ENCODE measurements around the gene CCDC15. TPM values are rescaled to one million over a fixed set of nuclear protein-coding genes. Genes with fewer than 3 reads are reported as not detected.

Gene CCDC15, protein sequence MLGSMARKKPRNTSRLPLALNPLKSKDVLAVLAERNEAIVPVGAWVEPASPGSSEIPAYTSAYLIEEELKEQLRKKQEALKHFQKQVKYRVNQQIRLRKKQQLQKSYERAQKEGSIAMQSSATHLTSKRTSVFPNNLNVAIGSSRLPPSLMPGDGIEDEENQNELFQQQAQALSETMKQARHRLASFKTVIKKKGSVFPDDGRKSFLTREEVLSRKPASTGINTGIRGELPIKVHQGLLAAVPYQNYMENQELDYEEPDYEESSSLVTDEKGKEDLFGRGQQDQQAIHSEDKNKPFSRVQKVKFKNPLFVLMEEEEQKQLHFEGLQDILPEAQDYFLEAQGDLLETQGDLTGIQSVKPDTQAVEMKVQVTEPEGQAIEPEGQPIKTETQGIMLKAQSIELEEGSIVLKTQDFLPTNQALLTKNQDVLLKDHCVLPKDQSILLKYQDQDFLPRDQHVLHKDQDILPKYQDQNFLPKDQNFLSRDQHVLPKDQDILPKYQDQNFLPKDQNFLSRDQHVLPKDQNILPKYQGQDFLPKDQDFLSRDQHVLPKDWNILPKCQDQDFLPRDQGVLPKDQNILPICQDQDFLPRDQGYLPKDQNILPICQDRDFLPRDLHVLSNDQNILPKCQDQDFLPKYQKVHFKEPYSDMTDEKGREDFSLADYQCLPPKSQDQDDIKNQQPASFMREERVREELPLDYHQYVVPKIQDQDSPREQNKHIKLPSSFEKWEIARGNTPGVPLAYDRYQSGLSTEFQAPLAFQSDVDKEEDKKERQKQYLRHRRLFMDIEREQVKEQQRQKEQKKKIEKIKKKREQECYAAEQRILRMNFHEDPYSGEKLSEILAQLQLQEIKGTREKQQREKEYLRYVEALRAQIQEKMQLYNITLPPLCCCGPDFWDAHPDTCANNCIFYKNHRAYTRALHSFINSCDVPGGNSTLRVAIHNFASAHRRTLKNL
- 1 to 10 TPM in 4 of 6 donors, under 1 TPM in 2; 0.89 to 3.1 (median 1.2) TPM for total RNA-seq

- peak; percentile 95 to 97 for DNase-seq
- Histone ChIP-seq H3K27ac (peak within 1 kb of the TSS; percentile 69 to 86 (median 83)), H3K4me3 (peak within 1 kb of the TSS; percentile 47 to 77 (median 66)), H3K9me3 (no peaks in the 10 kb centered on the region), H3K4me1 (peaks cover 5 to 17% (median 9%) of the 10 kb centered on the region in 4 donors), H3K36me3 (no peaks in the 10 kb centered on the region), H3K27me3 (no peaks in the 10 kb centered on the region)
- 1% methylated on average over 25 to 50 of the region's 54 CpGs for WGBS, 2 donors
- ATAC-seq (ENCODE audit: low FRiP score in 2 of 2) = peak; percentile 99 to 100
- peak in 1 of 6 experiments; percentile 19 for TF ChIP-seq CTCF (IDR thresholded peaks at IDR 0.05)
- TF ChIP-seq POLR2A (IDR thresholded peaks at IDR 0.05) = peak in 3 of 4 donors; percentile 59 to 89 (median 61)
- TF ChIP-seq EP300 (IDR thresholded peaks at IDR 0.05) = peak in 2 of 4 donors; percentile 34 to 49
- TF ChIP-seq POLR2AphosphoS5 (IDR thresholded peaks at IDR 0.05) = peak; percentile 88 to 90
Observed at GRCh38 chr11:124953753-124954589, at the start of gene CCDC15. Gene CCDC15, plus strand, starts transcription at chr11:124954202. Its CDS starts 531 bp downstream, at chr11:124954733.

DNA sequence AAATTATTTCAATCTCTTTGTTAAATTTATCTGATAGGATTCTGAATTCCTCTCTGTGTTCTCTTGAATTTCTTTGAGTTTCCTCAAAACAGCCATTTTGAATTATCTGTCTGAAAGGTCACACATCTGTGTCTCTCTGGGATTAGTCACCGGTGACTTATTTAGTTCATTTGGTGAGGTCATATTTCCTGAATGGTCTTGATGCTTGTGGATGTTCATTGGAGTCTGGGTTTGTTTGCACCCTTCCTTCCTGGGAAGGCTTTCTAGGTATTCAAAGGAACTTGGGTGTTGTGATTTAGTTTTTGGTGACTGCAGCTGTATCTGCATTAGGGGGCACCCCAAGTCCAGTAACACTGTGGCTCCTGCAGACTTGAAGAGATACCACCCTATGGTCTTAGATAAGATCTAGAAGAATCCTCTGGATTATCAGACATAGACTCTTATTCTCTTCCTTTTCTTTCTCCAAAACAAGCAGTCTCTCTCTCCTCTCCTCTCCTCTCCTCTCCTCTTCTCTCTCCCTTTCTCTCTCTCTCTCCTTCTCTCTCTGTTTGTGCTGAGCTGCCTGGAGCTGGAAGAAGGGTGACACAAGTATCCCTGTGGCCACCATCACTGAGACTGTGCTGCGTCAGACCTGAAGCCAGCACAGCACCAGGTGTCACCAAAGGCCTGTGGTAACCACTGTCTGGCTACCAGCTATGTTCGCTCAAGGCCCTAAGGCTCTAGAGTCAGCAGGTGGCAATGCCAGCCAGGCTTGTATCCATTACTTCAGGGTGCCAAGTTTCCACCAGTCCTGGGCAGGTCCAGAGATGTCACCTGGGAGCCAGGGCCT lies 38.2 kb upstream of the CCDC15 start:
- WGBS, 2 donors = 79 to 81% methylated on average over 3 of the region's 3 CpGs
- no peak overlapping the region for H3K4me3 ChIP-seq
- ATAC-seq (ENCODE audit: low FRiP score in 2 of 2) = no peak

DNA sequence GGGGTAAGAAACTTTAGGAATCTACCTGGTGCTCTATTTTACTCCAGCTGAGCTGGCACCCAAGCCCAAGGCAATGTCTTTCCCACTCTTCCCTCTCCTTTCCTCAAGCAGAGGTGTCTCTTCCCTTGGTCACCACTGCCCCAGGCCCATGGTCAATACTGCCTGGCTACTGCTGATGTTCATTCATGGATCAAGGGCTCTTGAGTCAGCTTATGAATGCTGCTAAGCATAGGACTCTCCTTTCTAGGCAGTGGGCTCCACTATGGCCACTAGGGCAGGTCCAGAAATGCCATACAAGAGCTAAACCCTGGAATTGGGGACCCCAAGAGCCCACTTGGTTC lies 37.7 kb upstream of the CCDC15 start:
- Histone ChIP-seq H3K9me3 (peaks cover 0 to 8% (median 0%) of the 10 kb centered on the region in 4 donors), H3K36me3 (no peaks in the 10 kb centered on the region), H3K27ac (peak overlapping the region in 1 of 4 donors; percentile 52), H3K27me3 (no peaks in the 10 kb centered on the region), H3K4me1 (peaks cover 0 to 13% (median 8%) of the 10 kb centered on the region in 4 donors), H3K4me3 (no peak overlapping the region)
- DNase-seq (no peak), ATAC-seq (ENCODE audit: low FRiP score in 2 of 2) (no peak)
- TF ChIP-seq POLR2AphosphoS5 (IDR thresholded peaks at IDR 0.05) (no peak), EP300 (IDR thresholded peaks at IDR 0.05) (no peak), CTCF (IDR thresholded peaks at IDR 0.05) (no peak), POLR2A (IDR thresholded peaks at IDR 0.05) (no peak)

More for the DNA sequence above, 38.2 kb upstream of the CCDC15 start:
- Histone ChIP-seq H3K27me3 (no peaks in the 10 kb centered on the region), H3K4me1 (peaks cover 0 to 13% (median 3%) of the 10 kb centered on the region in 4 donors), H3K9me3 (peaks cover 0 to 13% (median 0%) of the 10 kb centered on the region in 4 donors), H3K27ac (peak overlapping the region in 2 of 4 donors; percentile 27 to 52), H3K36me3 (no peaks in the 10 kb centered on the region)
- TF ChIP-seq POLR2A (IDR thresholded peaks at IDR 0.05) (no peak), CTCF (IDR thresholded peaks at IDR 0.05) (no peak), POLR2AphosphoS5 (IDR thresholded peaks at IDR 0.05) (peak in 1 of 2 donors; percentile 28), EP300 (IDR thresholded peaks at IDR 0.05) (peak in 1 of 4 donors; percentile 39)
- no peak for DNase-seq
